Suprapubic skin (tissue), 4 donors: ENCODE measurements around the gene PEPD.

Source experiments
- EP300 ChIP-seq: sonication (generic); formaldehyde crosslinking; IDR thresholded peaks from one replicate; pipeline ENCODE4 v1.6.1; 2017; ENCODE audit warnings: antibody characterized with exemption
- POLR2A ChIP-seq, 2 donors: fragments of 450-650 bp; IDR thresholded peaks; one replicate each; pipeline ENCODE4 v1.6.1; 2017; ENCODE audit warnings: antibody characterized with exemption in 2 of 2, mild to moderate bottlenecking in 2 of 2, moderate library complexity in 2 of 2
- POLR2AphosphoS5 ChIP-seq, 3 donors: sonication (generic); formaldehyde crosslinking; IDR thresholded peaks; one replicate each; pipeline ENCODE4 v1.6.1; 2017; ENCODE audit warnings: antibody characterized with exemption in 3 of 3
- TF ChIP-seq, protein P1 (sequence below), 2 donors: fragments of 200-600 bp in 1 of 2; fragments of 450-650 bp in 1 of 2; sonication (generic) in 1 of 2; IDR thresholded peaks; one replicate each; pipeline ENCODE4 v1.5.1; 2016 to 2019; ENCODE audit warnings: antibody characterized with exemption in 2 of 2, mild to moderate bottlenecking in 1 of 2, moderate library complexity in 1 of 2

DNA sequence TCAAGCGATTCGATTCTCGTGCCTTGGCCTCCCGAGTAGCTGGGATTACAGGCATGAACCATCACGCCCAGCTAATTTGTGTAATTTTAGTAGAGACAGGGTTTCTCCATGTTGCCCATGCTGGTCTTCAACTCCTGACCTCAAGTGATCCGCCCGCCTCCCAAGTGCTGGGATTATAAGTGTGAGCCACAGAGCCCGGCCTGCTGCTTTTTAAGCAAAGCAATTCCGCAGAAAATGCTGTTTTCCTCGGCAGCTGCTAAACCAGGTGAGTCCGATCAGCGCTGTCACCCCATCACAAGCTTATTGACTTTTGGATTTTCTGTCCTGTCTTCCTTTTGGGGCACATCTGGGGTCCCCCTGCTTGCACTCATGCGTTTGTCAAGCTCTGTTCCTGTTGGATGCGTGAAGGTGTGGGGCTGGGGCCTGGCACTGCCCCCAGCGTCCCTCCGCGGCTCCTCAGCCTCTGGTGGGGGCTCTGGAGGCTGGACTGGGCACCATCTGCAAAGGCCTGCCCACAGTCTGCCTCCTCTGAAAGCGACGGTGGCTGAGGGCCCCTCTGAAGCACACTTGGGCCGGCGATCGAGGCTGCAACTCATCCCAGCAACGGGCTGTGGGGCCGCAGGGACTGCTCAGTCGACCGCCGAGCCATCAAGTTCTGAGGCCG, 122.4 kb downstream of the PEPD start:
- no peak for TF ChIP-seq POLR2A (IDR thresholded peaks at IDR 0.05)
- TF ChIP-seq, protein P1, sequence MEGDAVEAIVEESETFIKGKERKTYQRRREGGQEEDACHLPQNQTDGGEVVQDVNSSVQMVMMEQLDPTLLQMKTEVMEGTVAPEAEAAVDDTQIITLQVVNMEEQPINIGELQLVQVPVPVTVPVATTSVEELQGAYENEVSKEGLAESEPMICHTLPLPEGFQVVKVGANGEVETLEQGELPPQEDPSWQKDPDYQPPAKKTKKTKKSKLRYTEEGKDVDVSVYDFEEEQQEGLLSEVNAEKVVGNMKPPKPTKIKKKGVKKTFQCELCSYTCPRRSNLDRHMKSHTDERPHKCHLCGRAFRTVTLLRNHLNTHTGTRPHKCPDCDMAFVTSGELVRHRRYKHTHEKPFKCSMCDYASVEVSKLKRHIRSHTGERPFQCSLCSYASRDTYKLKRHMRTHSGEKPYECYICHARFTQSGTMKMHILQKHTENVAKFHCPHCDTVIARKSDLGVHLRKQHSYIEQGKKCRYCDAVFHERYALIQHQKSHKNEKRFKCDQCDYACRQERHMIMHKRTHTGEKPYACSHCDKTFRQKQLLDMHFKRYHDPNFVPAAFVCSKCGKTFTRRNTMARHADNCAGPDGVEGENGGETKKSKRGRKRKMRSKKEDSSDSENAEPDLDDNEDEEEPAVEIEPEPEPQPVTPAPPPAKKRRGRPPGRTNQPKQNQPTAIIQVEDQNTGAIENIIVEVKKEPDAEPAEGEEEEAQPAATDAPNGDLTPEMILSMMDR (IDR thresholded peaks at IDR 0.05): no peak
- TF ChIP-seq EP300: no peak
- TF ChIP-seq POLR2AphosphoS5 (IDR thresholded peaks at IDR 0.05): no peak
